Fibroblast of skin of right biceps (primary cell): Measurements from ENCODE around the gene KIF25.

ENCODE experiments used
- DNase-seq: peaks from one replicate; pipeline ENCODE4 v3.0.0-alpha.2; 2013

Gene KIF25

DNA sequence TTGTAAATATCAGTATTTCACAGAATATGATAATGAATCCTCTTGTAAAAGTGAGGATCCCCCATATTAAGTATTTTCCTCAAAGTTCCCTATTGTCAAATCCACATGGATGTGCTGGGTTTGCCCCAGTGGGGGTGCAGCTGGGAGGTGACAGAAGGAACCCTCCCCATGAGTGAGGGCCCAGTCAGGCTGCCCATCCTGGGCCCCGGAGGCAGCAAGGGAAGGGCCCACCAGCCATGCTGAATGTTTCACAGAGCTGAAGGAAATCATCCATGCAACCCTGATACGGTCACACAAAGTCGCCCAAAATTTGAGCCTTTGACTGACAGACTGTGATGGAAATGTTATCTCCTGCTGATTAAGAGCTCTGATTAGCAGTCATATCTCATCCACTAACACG lies 41.8 kb downstream of the KIF25 start:
- DNase-seq, result no peak

DNA sequence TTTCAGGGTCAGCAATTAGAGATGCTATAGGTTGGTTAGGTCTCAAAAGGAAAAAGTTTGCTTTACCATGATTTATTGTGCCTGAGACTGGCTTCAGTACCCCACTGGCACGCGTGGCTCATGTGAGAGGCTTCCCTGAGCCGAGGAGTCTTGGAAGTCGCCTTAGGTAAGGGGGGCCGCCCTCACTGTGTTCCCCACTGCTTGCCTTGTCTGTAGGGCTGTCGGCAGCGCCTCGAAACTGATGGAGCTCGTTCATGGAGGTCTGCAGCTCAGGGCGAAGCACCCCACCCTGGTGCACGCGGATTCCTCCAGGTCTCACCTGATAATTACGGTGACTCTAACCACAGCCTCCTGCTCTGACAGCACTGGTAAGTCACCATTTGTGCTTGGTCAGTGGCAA lies 42.4 kb downstream of the KIF25 start:
- no peak for DNase-seq

DNA sequence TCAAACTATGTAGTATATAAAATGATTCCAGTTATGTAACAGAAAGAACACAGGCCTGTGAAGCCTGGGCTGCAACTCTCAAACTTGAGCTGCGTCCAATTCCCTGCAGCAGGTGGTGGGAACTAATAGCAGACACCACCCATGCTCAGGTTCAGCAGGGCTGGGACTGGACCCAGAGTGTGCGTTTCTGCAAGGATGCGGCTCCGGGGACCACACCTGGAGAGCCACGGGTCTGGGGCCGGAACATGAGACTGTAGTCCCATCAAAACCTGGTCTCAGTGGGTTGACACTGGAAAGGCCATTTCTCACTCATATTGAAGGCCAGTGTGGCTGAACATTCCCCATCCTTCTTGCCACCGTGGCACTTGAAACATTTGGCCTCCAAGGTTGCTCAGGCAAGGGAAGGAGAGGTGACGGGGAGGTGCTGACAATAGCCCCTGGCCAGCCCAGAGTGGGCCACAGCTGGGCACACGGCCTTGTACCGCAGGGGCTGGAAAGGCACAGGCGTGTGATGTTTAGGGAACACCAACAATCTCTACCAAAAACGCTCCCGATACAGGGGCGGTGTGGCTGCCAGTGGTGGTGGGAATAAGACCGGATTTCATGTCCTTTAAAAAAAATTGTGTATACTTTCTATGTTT lies 43.5 kb downstream of the KIF25 start:
- DNase-seq, result no peak

DNA sequence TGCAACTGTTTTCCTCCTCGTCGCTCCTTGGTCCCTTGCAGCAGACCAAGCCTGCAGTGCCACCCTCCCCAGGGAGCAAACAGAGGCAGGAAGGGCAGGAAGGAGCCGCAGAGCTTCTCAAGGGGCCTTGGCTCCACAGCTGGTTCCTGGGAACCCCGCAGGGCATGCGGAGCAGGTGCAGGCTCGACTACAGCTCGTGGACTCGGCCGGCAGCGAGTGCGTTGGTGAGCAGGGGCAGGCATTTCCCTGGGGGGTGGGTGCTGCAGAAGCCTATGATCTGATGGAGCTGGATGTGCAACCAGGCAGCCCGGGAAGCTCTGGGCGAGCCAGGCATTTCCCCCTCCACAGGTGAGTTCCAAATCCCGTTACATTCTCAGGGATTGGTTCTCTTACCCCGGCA lies 44.5 kb downstream of the KIF25 start:
- DNase-seq, result no peak

DNA sequence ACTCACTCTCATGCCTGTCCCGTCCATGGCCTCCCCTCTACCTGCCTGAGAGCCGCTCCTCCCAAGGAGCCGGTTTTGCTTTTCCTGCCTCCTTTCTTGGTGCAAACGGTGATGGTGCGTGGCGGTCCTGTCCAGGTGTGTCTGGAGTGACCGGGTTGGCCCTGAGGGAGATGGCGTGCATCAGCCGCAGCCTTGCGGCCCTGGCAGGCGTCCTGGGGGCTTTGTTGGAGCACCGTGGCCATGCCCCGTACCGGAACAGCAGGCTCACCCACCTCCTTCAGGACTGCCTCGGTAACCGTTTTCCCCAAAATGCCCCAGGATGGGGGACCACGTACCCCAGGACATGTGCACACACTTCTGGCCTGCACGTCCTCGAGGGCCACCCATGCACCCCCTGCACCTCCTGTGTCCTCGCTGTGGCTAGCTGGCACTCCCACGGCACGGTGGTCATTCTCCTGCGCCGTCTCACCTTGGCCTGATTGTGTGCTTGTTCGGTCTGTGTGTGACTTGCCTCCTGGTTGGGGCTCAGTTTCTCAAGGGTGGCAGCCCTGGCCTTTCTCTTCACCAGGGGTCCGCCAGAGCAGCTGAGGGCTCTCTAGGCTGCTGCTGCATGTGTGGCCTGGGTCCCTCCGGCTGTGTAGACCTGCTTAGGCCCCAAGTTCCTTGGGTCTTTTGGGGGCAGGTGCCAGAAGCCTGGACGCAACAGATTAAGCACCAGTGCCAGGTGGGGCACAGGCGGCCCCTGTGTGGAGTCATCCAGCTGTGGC lies 45.1 kb downstream of the KIF25 start:
- no peak for DNase-seq

DNA sequence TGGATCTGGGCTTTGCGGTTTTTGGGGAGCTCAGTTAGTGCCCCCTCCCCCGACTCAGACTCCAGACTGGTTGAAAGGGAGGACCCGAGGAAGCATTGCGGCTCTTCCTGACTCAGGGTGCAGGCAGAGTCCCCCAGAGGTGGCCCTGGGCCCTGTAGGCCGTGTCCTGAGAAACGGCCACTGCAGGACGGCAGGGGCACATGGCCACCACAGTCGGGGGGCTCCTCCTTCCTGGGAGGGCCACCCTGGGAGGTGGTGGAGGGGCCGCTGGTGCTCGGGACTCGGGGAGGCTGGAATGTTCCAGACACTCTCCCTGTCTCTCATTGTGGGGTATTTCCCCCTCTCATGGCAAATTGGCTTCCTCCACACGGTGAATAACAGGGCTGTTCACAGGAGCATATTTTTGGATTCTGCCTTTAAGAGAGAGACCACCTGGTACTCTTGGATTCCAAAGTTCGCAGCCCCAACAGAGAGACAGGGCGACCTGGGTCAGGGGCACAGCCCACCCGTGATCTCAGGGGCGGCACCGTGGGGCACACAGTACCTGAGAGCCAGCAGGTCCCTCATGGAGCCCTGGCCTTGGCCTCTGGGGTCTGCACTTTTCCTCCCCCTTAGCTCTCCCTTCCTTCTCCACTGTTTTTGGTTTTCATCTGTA lies 45.8 kb downstream of the KIF25 start:
- no peak for DNase-seq

DNA sequence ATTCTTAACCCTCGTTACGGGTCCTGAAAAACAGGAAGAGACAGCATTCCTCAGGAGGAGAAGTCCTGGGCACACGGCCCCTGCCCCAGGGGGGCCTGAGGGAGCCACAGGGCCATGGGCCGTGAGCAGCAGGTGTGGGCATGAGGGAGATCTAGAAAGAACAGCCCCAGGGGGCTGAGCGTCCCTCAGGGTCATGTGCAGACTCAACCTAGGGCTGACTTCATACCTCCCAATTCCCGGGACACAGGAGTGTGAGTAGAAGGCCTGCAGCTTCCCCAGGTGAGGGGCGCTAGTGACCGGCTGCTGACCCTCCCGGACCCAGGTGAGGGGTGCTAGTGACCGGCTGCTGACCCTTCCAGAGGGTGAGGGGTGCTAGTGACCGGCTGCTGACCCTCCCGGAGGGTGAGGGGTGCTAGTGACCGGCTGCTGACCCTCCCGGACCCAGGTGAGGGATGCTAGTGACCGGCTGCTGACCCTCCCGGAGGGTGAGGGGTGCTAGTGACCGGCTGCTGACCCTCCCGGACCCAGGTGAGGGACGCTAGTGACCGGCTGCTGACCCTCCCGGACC lies 46.5 kb downstream of the KIF25 start:
- DNase-seq, result no peak

DNA sequence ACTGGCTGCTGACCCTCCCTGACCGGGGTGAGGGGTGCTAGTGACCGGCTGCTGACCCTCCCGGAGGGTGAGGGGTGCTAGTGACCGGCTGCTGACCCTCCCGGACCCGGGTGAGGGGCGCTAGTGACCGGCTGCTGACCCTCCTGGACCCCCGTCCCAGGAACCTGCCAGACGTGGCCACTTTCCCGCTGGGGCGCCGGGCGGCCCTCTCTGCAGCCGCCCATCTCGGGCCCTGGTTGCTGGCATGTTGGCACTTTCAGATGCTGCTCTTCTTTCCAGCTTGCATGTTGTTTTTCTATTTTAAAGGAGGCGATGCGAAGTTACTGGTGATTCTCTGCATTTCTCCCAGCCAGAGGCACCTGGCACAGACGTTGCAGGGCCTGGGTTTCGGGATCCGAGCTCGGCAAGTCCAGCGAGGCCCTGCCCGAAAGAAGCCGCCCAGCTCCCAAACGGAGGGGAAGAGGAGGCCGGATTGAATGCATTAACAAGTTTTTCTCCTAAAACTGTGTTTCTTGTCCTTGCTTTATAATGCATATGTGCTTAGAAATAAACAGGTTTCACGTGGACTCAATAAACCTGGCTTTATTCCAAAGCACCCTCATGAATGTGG lies 47.2 kb downstream of the KIF25 start:
- no peak for DNase-seq

DNA sequence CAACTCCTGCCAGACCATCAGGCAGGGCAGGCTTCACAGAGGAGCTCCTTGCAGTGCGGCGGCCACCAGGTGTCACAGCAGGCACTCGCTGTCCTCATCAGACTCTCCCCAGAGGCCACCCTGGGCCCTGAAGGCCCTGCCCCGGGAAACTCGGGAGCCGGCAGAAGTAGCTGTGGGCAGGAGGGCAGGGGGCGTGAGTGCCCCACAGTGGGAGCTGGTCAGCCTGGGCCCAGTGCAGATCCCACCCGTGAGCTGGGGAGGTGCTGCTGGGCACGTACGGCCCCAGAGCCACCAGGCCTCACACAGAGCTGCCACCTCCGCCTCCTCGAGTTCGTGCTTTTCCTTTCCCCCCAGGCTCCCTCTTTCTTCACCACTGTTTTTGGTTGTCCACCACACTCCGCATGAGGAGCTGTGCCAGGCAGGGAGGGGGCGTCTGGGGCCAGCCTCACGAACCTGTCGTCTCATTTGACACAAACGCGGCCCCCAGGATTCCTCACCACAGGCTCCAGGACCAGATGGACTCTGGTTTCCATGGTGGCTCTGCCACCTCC lies 47.7 kb downstream of the KIF25 start:
- DNase-seq, result no peak

DNA sequence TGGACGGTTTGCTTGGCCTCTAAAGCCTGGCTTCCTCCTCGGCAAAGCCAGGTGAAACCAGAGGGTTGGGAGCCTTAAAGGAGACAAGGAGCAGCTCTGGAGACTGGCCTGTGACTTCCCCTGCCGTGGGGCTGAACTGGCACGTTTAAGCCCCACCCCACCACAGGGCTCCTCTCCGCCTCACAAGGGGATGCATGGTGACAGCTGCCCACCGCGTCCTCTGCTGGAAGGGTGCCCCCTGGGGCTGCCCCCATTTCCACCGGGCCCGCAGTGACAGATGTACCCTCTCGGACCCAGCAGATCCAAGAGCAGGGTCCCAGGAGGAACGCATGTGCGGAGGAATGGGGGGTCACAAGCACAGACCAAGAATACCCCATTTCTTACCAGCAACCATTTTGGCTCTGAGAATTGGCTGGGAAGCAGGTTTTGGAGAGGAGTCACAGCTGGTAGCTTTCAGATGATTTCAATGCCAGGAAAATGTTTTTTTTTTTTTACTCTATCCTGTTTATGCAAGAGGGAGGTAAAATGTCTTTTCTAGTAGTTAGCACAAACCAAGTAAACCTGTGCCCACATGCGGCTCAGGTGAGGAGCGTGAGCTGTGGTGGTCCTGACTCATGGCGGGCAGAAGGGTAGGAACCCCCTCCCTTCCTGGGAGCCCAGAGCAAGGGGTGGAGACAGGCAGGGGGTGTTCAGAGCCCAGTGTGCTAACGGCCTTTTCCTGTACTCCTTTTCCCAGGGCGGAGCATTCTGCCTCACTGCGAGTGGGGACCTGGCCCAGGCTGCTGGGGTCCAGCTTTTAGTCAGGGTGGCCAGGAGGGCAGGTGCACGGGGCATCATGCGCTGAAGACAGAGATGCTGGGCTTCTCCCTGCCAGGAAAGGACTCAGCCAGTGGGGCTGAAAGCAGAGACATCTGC lies 48.5 kb downstream of the KIF25 start:
- DNase-seq, result no peak

DNA sequence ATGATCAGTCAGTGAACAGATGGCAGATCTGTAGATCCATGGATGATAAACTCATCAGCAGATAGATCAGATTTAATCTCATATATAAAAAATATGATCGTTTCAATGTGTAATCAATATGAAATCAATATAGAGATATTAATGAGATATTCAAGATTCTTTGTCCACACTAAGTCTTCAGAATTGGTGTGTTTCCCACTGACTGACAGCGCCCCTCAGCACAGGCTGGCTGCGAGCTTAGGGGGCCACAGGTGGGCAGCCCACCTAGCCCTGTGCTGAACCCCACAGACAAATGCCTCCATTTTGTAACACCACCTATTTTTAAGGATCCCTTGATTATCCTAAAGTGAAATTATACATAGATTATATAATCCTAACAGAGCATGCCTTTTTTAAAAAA lies 49.2 kb downstream of the KIF25 start:
- no peak for DNase-seq

DNA sequence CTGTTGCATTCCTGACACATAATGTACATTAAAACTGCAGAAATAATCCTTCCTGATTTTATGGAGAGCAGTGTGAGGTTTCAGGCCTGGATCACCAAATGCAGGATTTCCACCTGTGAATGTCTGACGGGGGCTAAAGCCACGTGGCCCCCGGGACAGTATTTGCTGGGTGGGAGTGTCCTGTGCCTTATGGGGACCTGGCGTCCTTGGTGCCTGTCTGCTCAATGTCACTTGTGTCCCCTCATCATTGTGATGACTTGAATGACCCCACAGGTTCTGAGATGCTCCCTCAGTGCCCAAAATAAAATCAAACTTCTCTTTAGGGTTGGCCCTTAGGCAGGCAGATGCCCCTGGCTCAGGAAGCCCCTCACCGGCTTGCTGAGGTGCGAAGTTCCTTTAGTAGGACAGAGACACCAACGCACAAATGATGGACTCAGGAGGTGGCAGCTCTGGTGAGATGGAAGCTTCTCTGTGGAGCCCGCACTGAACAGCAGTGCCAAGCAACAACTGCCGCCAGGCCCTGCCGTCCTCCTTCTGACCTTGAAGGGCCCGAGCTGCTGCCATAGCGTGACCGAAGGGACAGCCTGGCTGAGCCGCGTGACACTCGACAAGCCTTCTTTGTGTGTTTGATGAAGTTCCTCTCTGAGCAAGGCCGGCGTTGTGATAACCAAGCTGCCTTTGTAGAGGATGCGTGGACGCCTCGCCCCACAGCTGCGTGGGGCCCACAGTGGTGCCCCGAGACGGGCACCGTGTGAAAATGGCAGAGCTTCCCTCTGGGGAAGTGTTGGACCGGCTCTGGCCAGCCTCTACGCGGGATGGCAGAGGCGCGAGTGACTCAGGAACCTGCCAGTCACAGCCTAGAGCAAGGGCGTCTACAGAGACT lies 50.6 kb downstream of the KIF25 start:
- no peak for DNase-seq

DNA sequence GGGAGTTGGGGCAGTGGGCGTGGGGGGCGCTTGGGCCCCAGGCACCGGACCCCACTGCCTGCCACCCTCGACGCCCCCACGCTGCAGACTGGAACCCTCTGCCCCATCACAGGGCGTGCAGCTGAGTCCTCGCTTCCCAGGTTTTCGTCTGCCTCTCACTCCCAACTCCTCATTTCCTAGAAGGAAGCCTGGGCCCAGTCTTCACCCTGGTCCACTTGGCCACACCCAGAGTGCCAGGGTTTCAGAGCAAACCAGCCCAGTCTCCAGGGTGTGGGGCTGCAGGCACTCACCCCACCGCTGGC lies 51.2 kb downstream of the KIF25 start:
- no peak for DNase-seq

DNA sequence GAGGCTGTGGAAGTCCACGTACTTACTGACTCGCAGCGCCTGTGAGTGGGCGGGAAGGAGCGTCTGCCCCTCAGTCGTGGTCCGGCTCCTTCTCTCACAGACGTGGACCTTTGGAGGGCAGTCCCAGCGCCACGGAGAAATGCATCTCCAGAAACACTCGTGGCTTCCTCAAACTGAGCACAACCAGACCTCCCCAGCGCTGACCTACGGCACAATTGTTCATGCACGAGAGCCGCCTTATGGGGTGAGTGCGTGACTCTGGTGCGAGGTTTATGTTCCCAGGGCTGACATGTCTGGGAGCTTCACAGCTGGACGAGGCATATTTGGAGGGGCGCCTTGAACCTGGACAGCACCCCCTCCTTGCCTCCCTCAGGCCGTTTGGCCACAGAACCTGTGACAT lies 51.8 kb downstream of the KIF25 start:
- no peak for DNase-seq

DNA sequence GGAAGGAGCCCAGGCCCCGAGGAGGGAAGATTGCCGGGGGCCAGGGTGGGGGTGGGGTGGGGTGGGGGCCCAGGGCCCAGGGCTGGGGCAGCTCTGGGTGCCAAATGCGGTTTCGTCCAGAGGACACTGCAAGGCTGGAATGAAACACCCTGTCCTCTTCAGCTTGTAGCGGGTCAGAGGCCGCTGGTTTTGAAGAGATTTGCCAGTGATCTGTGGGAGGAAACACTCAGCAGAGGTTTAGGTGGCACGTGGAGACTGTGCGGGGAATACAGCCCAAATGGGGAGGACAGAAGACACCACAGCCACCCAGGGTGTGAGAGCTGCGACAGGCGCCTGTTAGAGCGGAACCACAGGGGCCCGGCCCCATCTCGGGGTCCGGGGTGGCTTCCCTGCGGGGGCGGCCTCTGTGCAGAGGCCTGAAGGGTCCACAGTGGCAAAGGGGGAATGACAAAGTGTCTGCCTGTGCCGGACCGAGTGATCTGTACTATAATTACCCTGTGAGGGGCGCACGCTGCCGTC lies 52.3 kb downstream of the KIF25 start:
- no peak for DNase-seq

DNA sequence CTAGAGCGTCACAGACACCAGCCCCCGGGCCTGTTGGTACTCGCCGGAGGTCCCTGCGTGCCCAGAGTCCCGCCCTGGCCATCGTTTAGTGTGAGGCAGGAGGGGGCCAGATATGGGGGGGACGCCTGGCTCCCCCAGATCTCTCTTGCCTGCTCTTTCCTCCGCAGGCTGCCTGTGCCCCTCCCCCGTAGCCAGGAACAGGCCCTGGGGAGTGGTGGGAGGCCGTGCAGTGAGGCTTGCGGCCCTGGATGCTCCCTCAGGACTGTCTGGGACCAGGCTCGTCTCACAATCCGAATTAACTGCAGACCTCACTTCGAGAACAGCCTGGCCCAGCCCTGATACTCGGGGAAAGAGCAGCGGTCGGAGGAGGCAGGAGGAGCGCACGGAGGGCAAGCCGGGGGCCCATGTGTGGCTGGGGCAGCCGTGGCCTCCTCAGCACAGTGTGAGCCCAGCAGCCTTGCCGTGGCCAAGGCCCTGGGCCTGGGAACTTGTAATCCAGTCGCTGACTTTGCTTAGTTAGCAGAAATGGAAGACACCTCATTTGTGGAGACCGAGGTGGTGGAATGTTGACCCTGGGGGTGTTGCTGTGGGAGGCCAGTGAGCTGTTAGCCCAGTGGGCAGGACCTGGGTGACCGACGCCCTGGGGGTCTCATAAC lies 52.9 kb downstream of the KIF25 start:
- DNase-seq, result no peak

DNA sequence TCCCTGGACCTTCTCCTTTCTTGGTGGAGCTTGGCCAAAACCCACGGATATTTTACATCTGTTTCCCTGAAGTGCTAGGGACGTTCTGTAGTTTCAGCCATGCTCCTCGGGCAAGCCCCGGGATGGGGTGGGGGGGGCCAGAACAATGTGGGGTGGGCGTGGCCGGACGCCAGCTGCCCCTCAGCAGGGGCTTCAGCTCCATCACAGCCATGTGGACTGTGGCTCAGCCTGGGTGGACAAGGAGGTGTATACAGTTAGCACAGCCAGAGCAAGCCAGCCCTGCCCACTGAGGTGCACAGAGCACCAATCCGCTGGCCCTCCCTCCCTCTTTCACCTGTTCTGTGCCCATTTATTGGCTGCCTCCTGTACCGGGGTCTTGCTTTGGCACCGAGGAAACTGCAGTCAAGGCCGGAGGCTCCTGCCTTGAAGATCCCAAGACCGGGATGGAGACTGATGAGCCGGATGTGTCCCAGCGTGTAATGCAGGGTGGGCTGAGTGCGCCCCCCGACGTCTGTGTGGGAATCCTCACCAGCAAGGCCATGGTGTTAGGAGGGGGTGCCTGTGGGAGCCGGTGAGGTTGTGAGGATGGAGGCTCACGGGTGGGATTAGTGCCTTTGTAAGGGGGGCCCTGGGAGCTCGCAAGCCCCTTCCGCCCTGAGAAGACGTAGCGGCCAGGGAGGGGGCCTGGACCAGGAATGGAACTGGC lies 53.6 kb downstream of the KIF25 start:
- peak; percentile 49 for DNase-seq

DNA sequence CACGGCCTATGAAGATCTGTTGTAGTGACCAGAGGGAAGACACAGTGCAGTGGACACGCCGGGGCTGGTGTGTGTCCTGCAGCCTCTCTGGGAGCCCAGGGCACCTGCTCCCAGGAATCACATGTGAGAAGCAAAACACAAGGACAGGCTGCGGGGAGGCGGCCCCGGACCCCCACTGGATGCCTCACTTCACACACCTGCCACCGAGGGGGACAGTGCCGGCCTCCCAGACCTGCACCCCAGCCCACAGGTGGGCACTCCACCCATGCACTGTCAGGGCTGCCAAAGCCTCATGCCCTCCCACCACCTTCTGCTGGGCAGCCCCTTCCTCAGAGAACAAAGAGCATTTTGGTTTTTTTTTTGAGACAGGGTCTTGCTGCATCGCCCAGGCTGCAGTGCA lies 54.2 kb downstream of the KIF25 start:
- no peak for DNase-seq

DNA sequence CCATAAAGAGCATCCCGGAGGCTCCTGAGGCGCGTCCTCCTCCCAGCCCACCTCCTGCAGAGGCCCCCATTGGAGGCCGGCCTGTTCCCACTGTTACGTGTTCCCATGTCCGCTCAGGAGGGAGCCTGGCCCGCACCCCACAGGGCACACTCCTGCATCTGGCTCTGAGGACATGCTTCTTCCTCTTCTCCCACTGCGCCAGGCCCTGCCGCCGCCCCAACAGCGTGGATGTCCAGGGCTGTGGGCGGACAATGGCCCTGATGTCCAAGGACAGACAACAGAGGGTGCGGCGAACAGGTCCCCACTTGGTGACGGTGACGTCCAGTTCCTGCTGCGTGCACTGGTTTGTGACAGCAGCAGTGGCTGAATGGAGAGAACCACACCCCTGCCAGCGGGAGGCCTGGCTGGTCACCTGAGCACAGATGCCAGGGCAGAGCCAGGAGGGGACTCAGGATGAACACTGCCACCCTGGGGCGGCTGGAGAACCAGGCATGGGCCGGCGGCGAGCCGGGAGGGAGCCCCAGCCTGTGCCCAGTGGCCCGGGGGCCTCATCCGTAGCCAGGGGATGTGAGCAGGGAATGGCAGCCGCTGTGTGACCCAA lies 54.9 kb downstream of the KIF25 start:
- no peak for DNase-seq
